MM.1S (cell line): ENCODE measurements around the gene ERC2.

Experiments used
- DNase-seq: peaks from one replicate; pipeline ENCODE4 v3.0.0-alpha.2; 2015
- H2AFZ ChIP-seq: fragments of 300-600 bp; sonication (generic); 2 replicates; pipeline ENCODE4 v1.6.0; 2016; ENCODE audit warnings: antibody characterized with exemption, low read length
- H3F3A ChIP-seq: fragments of 300-600 bp; sonication (generic); 2 replicates; pipeline ENCODE4 v1.6.1; 2016; ENCODE audit warnings: mild to moderate bottlenecking, antibody characterized with exemption, low read length, moderate library complexity, mixed read lengths; ENCODE audit not compliant: insufficient read depth
- H3K27ac ChIP-seq: fragments of 300-600 bp; sonication (generic); 2 replicates; pipeline ENCODE4 v1.5.1; 2016; ENCODE audit warnings: mild to moderate bottlenecking, low read length
- H3K27me3 ChIP-seq: fragments of 300-600 bp; sonication (generic); replicated peaks from 2 replicates; pipeline ENCODE4 v1.6.0; 2016; ENCODE audit warnings: low read length; ENCODE audit not compliant: insufficient read depth
- H3K36me3 ChIP-seq: fragments of 300-600 bp; sonication (generic); replicated peaks from 2 replicates; pipeline ENCODE4 v1.6.1; 2016; ENCODE audit warnings: mild to moderate bottlenecking, low read length, mixed read lengths; ENCODE audit not compliant: insufficient read depth
- H3K4me1 ChIP-seq: fragments of 300-600 bp; sonication (generic); 2 replicates; pipeline ENCODE4 v1.6.1; 2016; ENCODE audit warnings: low read length, mixed read lengths
- H3K4me2 ChIP-seq: fragments of 300-600 bp; sonication (generic); 2 replicates; pipeline ENCODE4 v1.6.0; 2016; ENCODE audit warnings: low read depth, low read length
- H3K4me3 ChIP-seq: fragments of 300-600 bp; sonication (generic); 2 replicates; pipeline ENCODE4 v1.5.1; 2016; ENCODE audit warnings: low read length, mixed read lengths
- H3K79me2 ChIP-seq: fragments of 300-600 bp; sonication (generic); 2 replicates; pipeline ENCODE4 v1.6.1; 2016; ENCODE audit warnings: mixed run types, low read length, mixed read lengths
- H3K9ac ChIP-seq: fragments of 300-600 bp; sonication (generic); 2 replicates; pipeline ENCODE4 v1.6.1; 2016; ENCODE audit warnings: low read length, mixed read lengths
- H3K9me2 ChIP-seq: fragments of 300-600 bp; sonication (generic); replicated peaks from 2 replicates; pipeline ENCODE4 v1.6.1; 2016; ENCODE audit warnings: mild to moderate bottlenecking, low read length, mixed read lengths; ENCODE audit not compliant: insufficient read depth
- H3K9me3 ChIP-seq: fragments of 300-600 bp; sonication (generic); replicated peaks from 2 replicates; pipeline ENCODE4 v1.6.1; 2016; ENCODE audit warnings: mild to moderate bottlenecking, low read length, mixed read lengths; ENCODE audit not compliant: insufficient read depth
- H4K20me1 ChIP-seq: fragments of 300-600 bp; sonication (generic); 2 replicates; pipeline ENCODE4 v1.6.1; 2016; ENCODE audit warnings: mild to moderate bottlenecking, low read length, moderate library complexity, mixed read lengths; ENCODE audit not compliant: insufficient read depth
- EZH2 ChIP-seq: fragments of 300-600 bp; sonication (generic); optimal IDR thresholded peaks from 2 replicates; pipeline ENCODE3; 2017; ENCODE audit warnings: low read depth, mild to moderate bottlenecking, antibody characterized with exemption, low read length, mixed read lengths
- EZH2phosphoT487 ChIP-seq: fragments of 300-600 bp; sonication (generic); IDR thresholded peaks from 2 replicates; pipeline ENCODE4 v1.6.1; 2018; ENCODE audit warnings: antibody characterized with exemption, low read length
- TF ChIP-seq, protein P1 (sequence below): fragments of 300-600 bp; sonication (generic); IDR thresholded peaks from 2 replicates; pipeline ENCODE4 v1.5.1; 2016; ENCODE audit warnings: antibody characterized with exemption, low read length, mixed read lengths

The ERC2 gene

DNA sequence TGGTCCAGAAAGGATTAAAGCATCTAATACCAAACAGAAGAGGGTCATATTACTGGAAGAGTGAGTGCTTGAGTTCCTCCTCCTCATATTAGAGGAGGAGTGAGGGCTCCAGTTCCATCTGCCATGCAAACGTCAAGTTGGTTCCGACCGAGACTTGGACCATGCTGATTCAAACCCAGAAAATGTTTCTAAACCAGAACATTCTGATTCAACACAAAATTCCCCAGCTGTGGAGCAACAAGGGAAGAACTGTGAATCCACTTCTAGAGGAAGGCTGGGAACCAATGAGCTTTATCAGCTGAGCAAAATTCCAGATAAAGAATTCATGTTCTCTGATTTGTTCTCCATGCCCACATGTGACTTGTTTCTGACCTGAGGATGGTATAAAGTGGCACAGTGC, 845.5 kb downstream of the ERC2 start:
- Histone ChIP-seq H3K4me1 (no peaks in the 10 kb centered on the region), H3K4me2 (no peak overlapping the region)
- no peak for DNase-seq

DNA sequence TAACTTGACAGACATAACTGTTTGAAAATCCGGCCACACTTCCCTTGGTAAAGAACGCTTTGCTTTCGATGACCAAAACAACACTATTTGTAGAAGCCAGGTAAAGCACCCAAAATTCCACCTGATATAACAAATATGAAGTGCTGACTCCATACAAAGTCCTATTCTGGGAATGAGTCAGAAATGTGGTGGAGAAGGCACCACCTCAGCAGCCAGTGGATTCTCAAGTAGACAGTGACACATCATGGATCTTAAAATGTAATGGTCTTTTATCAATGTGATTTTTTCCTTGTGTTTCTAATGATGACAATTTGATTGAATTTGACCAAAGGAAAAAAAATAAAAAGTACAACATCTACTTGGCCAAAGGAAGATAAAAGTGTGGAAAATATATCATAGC, 846.2 kb downstream of the ERC2 start:
- TF ChIP-seq EZH2 (no peak), EZH2phosphoT487 (no peak)
- TF ChIP-seq, protein P1, sequence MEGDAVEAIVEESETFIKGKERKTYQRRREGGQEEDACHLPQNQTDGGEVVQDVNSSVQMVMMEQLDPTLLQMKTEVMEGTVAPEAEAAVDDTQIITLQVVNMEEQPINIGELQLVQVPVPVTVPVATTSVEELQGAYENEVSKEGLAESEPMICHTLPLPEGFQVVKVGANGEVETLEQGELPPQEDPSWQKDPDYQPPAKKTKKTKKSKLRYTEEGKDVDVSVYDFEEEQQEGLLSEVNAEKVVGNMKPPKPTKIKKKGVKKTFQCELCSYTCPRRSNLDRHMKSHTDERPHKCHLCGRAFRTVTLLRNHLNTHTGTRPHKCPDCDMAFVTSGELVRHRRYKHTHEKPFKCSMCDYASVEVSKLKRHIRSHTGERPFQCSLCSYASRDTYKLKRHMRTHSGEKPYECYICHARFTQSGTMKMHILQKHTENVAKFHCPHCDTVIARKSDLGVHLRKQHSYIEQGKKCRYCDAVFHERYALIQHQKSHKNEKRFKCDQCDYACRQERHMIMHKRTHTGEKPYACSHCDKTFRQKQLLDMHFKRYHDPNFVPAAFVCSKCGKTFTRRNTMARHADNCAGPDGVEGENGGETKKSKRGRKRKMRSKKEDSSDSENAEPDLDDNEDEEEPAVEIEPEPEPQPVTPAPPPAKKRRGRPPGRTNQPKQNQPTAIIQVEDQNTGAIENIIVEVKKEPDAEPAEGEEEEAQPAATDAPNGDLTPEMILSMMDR, result no peak
- Histone ChIP-seq H3F3A (no peaks in the 10 kb centered on the region), H3K27me3 (no peaks in the 10 kb centered on the region), H3K4me1 (no peaks in the 10 kb centered on the region), H3K27ac (no peak overlapping the region), H3K4me2 (no peak overlapping the region), H4K20me1 (no peaks in the 10 kb centered on the region), H3K36me3 (no peaks in the 10 kb centered on the region), H3K4me3 (no peak overlapping the region), H3K9me2 (no peaks in the 10 kb centered on the region), H3K9ac (no peak overlapping the region), H2AFZ (no peak overlapping the region), H3K9me3 (no peaks in the 10 kb centered on the region), H3K79me2 (no peaks in the 10 kb centered on the region)
- no peak for DNase-seq

More for the DNA sequence above, 845.5 kb downstream of the ERC2 start:
- Histone ChIP-seq H3K27me3 (no peaks in the 10 kb centered on the region), H3K4me3 (no peak overlapping the region), H4K20me1 (no peaks in the 10 kb centered on the region), H3K9ac (no peak overlapping the region), H3F3A (no peaks in the 10 kb centered on the region), H3K27ac (no peak overlapping the region), H3K36me3 (no peaks in the 10 kb centered on the region), H2AFZ (no peak overlapping the region), H3K9me2 (no peaks in the 10 kb centered on the region), H3K9me3 (no peaks in the 10 kb centered on the region), H3K79me2 (no peaks in the 10 kb centered on the region)
- TF ChIP-seq EZH2phosphoT487 (no peak), EZH2 (no peak)
- TF ChIP-seq, protein P1, result no peak

DNA sequence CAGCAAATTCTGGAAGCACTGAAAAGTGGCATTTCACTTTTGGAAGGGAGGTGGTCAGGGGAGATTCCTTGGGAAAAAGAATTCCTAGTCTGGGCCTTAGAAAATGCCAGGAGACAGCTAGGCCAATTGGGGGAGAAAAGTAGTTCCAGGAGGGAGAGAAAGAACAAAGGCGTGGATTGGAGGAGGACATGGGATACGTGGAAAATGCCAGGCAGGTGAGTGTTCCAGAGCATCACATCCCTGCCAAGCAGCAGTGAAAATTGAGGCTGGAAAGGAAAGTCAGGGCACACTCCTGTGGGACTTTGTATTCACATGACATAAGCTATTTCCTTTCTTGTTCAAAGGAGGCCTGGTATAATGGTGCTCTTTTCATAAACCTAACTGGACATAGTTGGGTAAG, 846.6 kb downstream of the ERC2 start:
- no peak for DNase-seq
- H3K9ac ChIP-seq, result no peak overlapping the region
- no peaks in the 10 kb centered on the region for H3K4me1 ChIP-seq

More for the DNA sequence above, 846.6 kb downstream of the ERC2 start:
- Histone ChIP-seq H2AFZ (no peak overlapping the region), H3K4me3 (no peak overlapping the region), H3K36me3 (no peaks in the 10 kb centered on the region), H3K79me2 (no peaks in the 10 kb centered on the region), H3K27me3 (no peaks in the 10 kb centered on the region), H3K4me2 (no peak overlapping the region), H3F3A (no peaks in the 10 kb centered on the region), H4K20me1 (no peaks in the 10 kb centered on the region), H3K9me3 (no peaks in the 10 kb centered on the region), H3K27ac (no peak overlapping the region), H3K9me2 (no peaks in the 10 kb centered on the region)
- TF ChIP-seq EZH2phosphoT487, result no peak
- TF ChIP-seq, protein P1, result no peak
- no peak for TF ChIP-seq EZH2
